SK-N-SH (cell line): ENCODE data around the gene CHD9. TPM values are rescaled to one million over a fixed set of nuclear protein-coding genes. Genes with fewer than 3 reads are reported as not detected.

ENCODE experiments used
- CTCF ChIA-PET: fragments of 300-600, 350-600 bp; formaldehyde crosslinking; extraction: SDS; loops from one replicate; lab custom pipeline; 2021; lab: Yijun Ruan, JAX
- POLR2A ChIA-PET: fragments of 350-600 bp; sonication (Branson Sonifier 250); formaldehyde crosslinking; extraction: SDS; loops from one replicate; lab custom pipeline; 2020; ENCODE audit warnings: antibody characterized with exemption, inconsistent platforms; lab: Yijun Ruan, JAX
- DNase-seq: peaks from one replicate; pipeline ENCODE4 v3.0.0; 2012
- H2AFZ ChIP-seq: fragments of 200-600 bp; sonication (generic); 2 replicates; pipeline ENCODE4 v1.8.1; 2016; ENCODE audit warnings: antibody characterized with exemption, mild to moderate bottlenecking, low read depth
- H3F3A ChIP-seq: fragments of 200-600 bp; sonication (generic); replicated peaks from 2 replicates; pipeline ENCODE3; 2016; ENCODE audit warnings: antibody characterized with exemption, mild to moderate bottlenecking; ENCODE audit not compliant: insufficient read depth
- H3K27ac ChIP-seq, 2 experiments: fragments of 200-500 bp in 1 of 2; fragments of 200-600 bp in 1 of 2; sonication (Bioruptor generic) in 1 of 2; sonication (generic), shearing (Covaris generic) in 1 of 2; 2 replicates each; pipeline versions ENCODE4 v1.5.1 to v1.6.1; 2014 to 2016; ENCODE audit warnings: low read depth in 2 of 2, inconsistent platforms in 1 of 2, low read length in 1 of 2, mild to moderate bottlenecking in 1 of 2, mixed read lengths in 1 of 2
- H3K27me3 ChIP-seq: fragments of 200-600 bp; sonication (generic), shearing (Covaris generic); 2 replicates; pipeline ENCODE4 v1.6.1; 2016; ENCODE audit warnings: mixed run types; ENCODE audit not compliant: insufficient read depth
- H3K36me3 ChIP-seq, 2 experiments: fragments of 200-500 bp in 1 of 2; fragments of 200-600 bp in 1 of 2; sonication (Bioruptor generic) in 1 of 2; sonication (generic) in 1 of 2; replicated peaks in 1 of 2; 2 replicates each; pipeline versions ENCODE3 to v1.5.1; 2014 to 2016; ENCODE audit warnings: low read length in 1 of 2, mild to moderate bottlenecking in 1 of 2; ENCODE audit not compliant: insufficient read depth in 2 of 2, control insufficient read depth in 1 of 2
- H3K4me1 ChIP-seq, 2 experiments: fragments of 200-500 bp in 1 of 2; fragments of 200-600 bp in 1 of 2; sonication (Bioruptor generic) in 1 of 2; sonication (generic), shearing (Covaris generic) in 1 of 2; 2 replicates each; pipeline versions ENCODE4 v1.5.1 to v1.6.1; 2014 to 2016; ENCODE audit warnings: low read depth in 1 of 2, low read length in 1 of 2, mixed run types in 1 of 2; ENCODE audit not compliant: insufficient read depth in 2 of 2, control insufficient read depth in 1 of 2
- H3K4me2 ChIP-seq: fragments of 200-600 bp; sonication (generic), shearing (Covaris generic); 2 replicates; pipeline ENCODE4 v1.6.1; 2017; ENCODE audit warnings: mixed run types
- H3K4me3 ChIP-seq, 2 experiments: fragments of 200-500 bp in 1 of 2; fragments of 200-600 bp in 1 of 2; sonication (Bioruptor generic) in 1 of 2; sonication (generic), shearing (Covaris generic) in 1 of 2; 2 replicates each; pipeline versions ENCODE4 v1.5.1 to v1.8.1; 2014 to 2016; ENCODE audit warnings: low read depth in 2 of 2, inconsistent platforms in 1 of 2, low read length in 1 of 2, mild to moderate bottlenecking in 1 of 2, mixed read lengths in 1 of 2, moderate library complexity in 1 of 2
- H3K79me2 ChIP-seq: fragments of 200-600 bp; sonication (generic); 2 replicates; pipeline ENCODE4 v1.8.1; 2017; ENCODE audit warnings: mild to moderate bottlenecking; ENCODE audit not compliant: insufficient read depth
- H3K9ac ChIP-seq: fragments of 200-600 bp; sonication (generic); 2 replicates; pipeline ENCODE4 v1.6.1; 2017; ENCODE audit warnings: mixed run types
- H3K9me2 ChIP-seq: fragments of 200-600 bp; sonication (generic); 2 replicates; pipeline ENCODE4 v1.6.1; 2017; ENCODE audit warnings: mixed run types
- H3K9me3 ChIP-seq: fragments of 200-600 bp; sonication (generic); 2 replicates; pipeline ENCODE4 v1.6.1; 2017; ENCODE audit warnings: mixed run types, mild to moderate bottlenecking, moderate library complexity
- H4K20me1 ChIP-seq: fragments of 200-600 bp; sonication (generic); 2 replicates; pipeline ENCODE4 v1.6.1; 2017; ENCODE audit warnings: mild to moderate bottlenecking, mixed run types; ENCODE audit not compliant: insufficient read depth
- CHD2 ChIP-seq: fragments of 150-350 bp; IDR thresholded peaks from 2 replicates; pipeline ENCODE4 v1.6.1; 2018; ENCODE audit warnings: low read length; ENCODE audit not compliant: partially characterized antibody
- EP300 ChIP-seq, 2 experiments: IDR thresholded peaks; 2 replicates each; pipeline versions ENCODE4 v1.4.0 to v1.6.1; 2012; ENCODE audit warnings: borderline replicate concordance in 1 of 2, low read depth in 1 of 2, low read length in 1 of 2
- JUND ChIP-seq: IDR thresholded peaks from 2 replicates; pipeline ENCODE4 v1.4.0; 2012
- MEF2A ChIP-seq: IDR thresholded peaks from 2 replicates; pipeline ENCODE4 v1.4.0; 2012; ENCODE audit warnings: low read depth, borderline replicate concordance
- MXI1 ChIP-seq: IDR thresholded peaks from 2 replicates; pipeline ENCODE4 v1.6.1; 2012; ENCODE audit warnings: mild to moderate bottlenecking, low read depth, low read length, improper control_type of control experiment
- REST ChIP-seq: IDR thresholded peaks from 2 replicates; pipeline ENCODE4 v1.6.1; 2012; ENCODE audit warnings: mild to moderate bottlenecking, low read depth, low read length, moderate library complexity
- RXRA ChIP-seq: IDR thresholded peaks from 2 replicates; pipeline ENCODE4 v1.4.0; 2012; ENCODE audit warnings: low read depth, mild to moderate bottlenecking, borderline replicate concordance
- SIN3A ChIP-seq: IDR thresholded peaks from 2 replicates; pipeline ENCODE4 v1.6.1; 2012; ENCODE audit warnings: low read depth, mild to moderate bottlenecking, low read length, moderate library complexity, borderline replicate concordance
- SMC3 ChIP-seq: IDR thresholded peaks from 2 replicates; pipeline ENCODE4 v1.6.1; 2012; ENCODE audit warnings: low read depth, low read length, improper control_type of control experiment
- WGBS: methylation state at CpG from one replicate; pipeline ENCODE4 v1.1.6; 2017; ENCODE audit warnings: low lambda C conversion rate; 5-methylcytosine and 5-hydroxymethylcytosine counted together
- polyA plus RNA-seq, 3 experiments: library from polyadenylated mRNA; depleted of rRNA; stranded (reverse); fragments of >200 nt; gene quantifications; 2 replicates each; pipeline ENCODE4 v1.2.3, GENCODE V29; 2012
- TF ChIP-seq, protein P1 (sequence below): fragments of 150-350 bp; IDR thresholded peaks from 2 replicates; pipeline ENCODE4 v1.6.1; 2016; ENCODE audit warnings: mild to moderate bottlenecking, low read depth, low read length
- TF ChIP-seq, protein P2 (sequence below): IDR thresholded peaks from 2 replicates; pipeline ENCODE4 v1.4.0; 2012; ENCODE audit warnings: low read depth, borderline replicate concordance

Gene CHD9
- polyA plus RNA-seq, 1 of the 3 experiments (the other 2 are of a cell fraction), result 6.2 TPM

- Histone ChIP-seq H3K79me2 (peaks cover 65% of the 10 kb centered on the region), H3F3A (peaks cover 23% of the 10 kb centered on the region), H3K36me3 (no peaks in the 10 kb centered on the region), H3K9me3 (no peaks in the 10 kb centered on the region), H3K27me3 (no peaks in the 10 kb centered on the region), H4K20me1 (no peaks in the 10 kb centered on the region), H3K9me2 (no peaks in the 10 kb centered on the region), H3K4me1 (peaks cover 39 to 43% of the 10 kb centered on the region in 2 experiments), H3K27ac (peak overlapping the region; percentile 91 to 96), H3K4me2 (no peak overlapping the region), H2AFZ (no peak overlapping the region), H3K9ac (no peak overlapping the region), H3K4me3 (no peak overlapping the region)
- no peak for DNase-seq
- WGBS, result 94% methylated on average over 6 of the region's 6 CpGs
- TF ChIP-seq REST (no peak), MXI1 (no peak)
- CTCF ChIA-PET, result interaction anchor here (0.8 to 5.5 kb wide), 4 partner anchors 11 to 129 kb away, joined by 3 to 50 read pairs (median 8); partner anchors contain the start of gene CHD9
- POLR2A ChIA-PET, result interaction anchor here (3.0 kb wide), 1 partner anchor 20 kb away, joined by 32 read pairs; no protein-coding TSS in a partner anchor
These were observed 24.1 kb downstream of the CHD9 start for GRCh38 chr16:53078765-53079485.

GRCh38 chr16:53080345-53081031 lies 25.7 kb downstream of the CHD9 start:
- H3K4me3 ChIP-seq, result peak overlapping the region; percentile 9 to 50; a peak in 3 of 4 replicates
- H3K9me3 ChIP-seq, result no peaks in the 10 kb centered on the region
- peaks cover 31% of the 10 kb centered on the region for H3F3A ChIP-seq
- peaks cover 64% of the 10 kb centered on the region for H3K79me2 ChIP-seq
- peak overlapping the region; percentile 91 to 96 for H3K27ac ChIP-seq
- peaks cover 54 to 58% of the 10 kb centered on the region in 2 experiments for H3K4me1 ChIP-seq
- no peaks in the 10 kb centered on the region for H3K9me2 ChIP-seq
- DNase-seq, result peak; percentile 78
- H3K27me3 ChIP-seq, result no peaks in the 10 kb centered on the region
- H2AFZ ChIP-seq, result no peak overlapping the region; the same call in 1 of the 2 replicates
- 8% methylated on average over 8 of the region's 8 CpGs for WGBS
- H3K36me3 ChIP-seq, result no peaks in the 10 kb centered on the region
- no peaks in the 10 kb centered on the region for H4K20me1 ChIP-seq
- POLR2A ChIA-PET, result interaction anchor here (0.6 to 3.0 kb wide), 7 partner anchors 10 to 50 kb away, joined by 3 to 32 read pairs (median 4); partner anchors contain the start of gene CHD9
- CTCF ChIA-PET, result interaction anchor here (1.1 to 5.5 kb wide), 7 partner anchors 19 to 203 kb away, joined by 3 to 50 read pairs (median 4); partner anchors contain the start of gene CHD9
- peak overlapping the region; percentile 68 for H3K4me2 ChIP-seq
- H3K9ac ChIP-seq, result peak overlapping the region; percentile 51
- TF ChIP-seq, protein P1, sequence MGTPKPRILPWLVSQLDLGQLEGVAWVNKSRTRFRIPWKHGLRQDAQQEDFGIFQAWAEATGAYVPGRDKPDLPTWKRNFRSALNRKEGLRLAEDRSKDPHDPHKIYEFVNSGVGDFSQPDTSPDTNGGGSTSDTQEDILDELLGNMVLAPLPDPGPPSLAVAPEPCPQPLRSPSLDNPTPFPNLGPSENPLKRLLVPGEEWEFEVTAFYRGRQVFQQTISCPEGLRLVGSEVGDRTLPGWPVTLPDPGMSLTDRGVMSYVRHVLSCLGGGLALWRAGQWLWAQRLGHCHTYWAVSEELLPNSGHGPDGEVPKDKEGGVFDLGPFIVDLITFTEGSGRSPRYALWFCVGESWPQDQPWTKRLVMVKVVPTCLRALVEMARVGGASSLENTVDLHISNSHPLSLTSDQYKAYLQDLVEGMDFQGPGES, result no peak
- TF ChIP-seq CHD2 (peak; percentile 51), SIN3A (peak; percentile 66; the same call in 1 of the 2 replicates), SMC3 (no peak), JUND (no peak), RXRA (peak; percentile 71; the same call in 1 of the 2 replicates), MEF2A (no peak), EP300 (IDR thresholded peaks at IDR 0.05; ENCODE audit: borderline replicate concordance in 1 of 2, low read depth in 1 of 2, low read length in 1 of 2) (peak; percentile 44 to 88; a peak in 3 of 4 replicates), REST (no peak)
- TF ChIP-seq, protein P2, sequence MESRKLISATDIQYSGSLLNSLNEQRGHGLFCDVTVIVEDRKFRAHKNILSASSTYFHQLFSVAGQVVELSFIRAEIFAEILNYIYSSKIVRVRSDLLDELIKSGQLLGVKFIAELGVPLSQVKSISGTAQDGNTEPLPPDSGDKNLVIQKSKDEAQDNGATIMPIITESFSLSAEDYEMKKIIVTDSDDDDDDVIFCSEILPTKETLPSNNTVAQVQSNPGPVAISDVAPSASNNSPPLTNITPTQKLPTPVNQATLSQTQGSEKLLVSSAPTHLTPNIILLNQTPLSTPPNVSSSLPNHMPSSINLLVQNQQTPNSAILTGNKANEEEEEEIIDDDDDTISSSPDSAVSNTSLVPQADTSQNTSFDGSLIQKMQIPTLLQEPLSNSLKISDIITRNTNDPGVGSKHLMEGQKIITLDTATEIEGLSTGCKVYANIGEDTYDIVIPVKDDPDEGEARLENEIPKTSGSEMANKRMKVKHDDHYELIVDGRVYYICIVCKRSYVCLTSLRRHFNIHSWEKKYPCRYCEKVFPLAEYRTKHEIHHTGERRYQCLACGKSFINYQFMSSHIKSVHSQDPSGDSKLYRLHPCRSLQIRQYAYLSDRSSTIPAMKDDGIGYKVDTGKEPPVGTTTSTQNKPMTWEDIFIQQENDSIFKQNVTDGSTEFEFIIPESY, result no peak
